Ishikawa (cell line): ENCODE measurements around the gene RAD51AP2.

Source experiments
- CEBPB ChIP-seq: IDR thresholded peaks from 2 replicates; pipeline ENCODE4 v1.6.1; 2012
- EP300 ChIP-seq: IDR thresholded peaks from 2 replicates; pipeline ENCODE4 v1.6.1; 2012; ENCODE audit warnings: borderline replicate concordance
- FOXM1 ChIP-seq: IDR thresholded peaks from 2 replicates; pipeline ENCODE4 v1.6.1; 2012; ENCODE audit warnings: low read depth, borderline replicate concordance
- MAX ChIP-seq: IDR thresholded peaks from 2 replicates; pipeline ENCODE4 v1.6.1; 2012
- RAD21 ChIP-seq: IDR thresholded peaks from 2 replicates; pipeline ENCODE4 v1.6.1; 2012; ENCODE audit warnings: low read depth
- REST ChIP-seq: IDR thresholded peaks from 2 replicates; pipeline ENCODE4 v1.6.1; 2012; ENCODE audit warnings: low read depth, mild to moderate bottlenecking
- TEAD4 ChIP-seq: IDR thresholded peaks from 2 replicates; pipeline ENCODE4 v1.6.1; 2012
- YY1 ChIP-seq: IDR thresholded peaks from 2 replicates; pipeline ENCODE4 v1.6.1; 2012; ENCODE audit warnings: low read depth

DNA sequence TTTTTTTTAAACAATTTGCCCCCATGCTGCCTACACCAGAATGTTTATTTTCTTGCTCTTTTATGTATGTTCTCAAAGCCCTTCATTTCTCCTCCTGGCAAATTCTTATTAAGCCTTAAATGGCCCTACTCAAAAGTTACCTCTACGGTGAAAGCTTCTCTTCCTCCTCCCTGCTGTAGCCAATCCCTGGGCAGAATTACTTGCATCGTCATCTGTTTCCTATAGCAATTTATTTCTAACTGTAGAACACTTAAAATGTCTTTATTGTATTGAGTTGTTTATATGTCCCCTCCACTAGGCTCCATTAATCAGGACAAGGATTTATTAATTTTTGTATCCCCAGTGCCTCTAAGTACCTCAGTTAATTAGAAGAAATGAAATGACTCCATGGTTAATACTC is 2.5 kb upstream of the RAD51AP2 start:
- no peak for TF ChIP-seq RAD21
- TF ChIP-seq REST, result no peak
- no peak for TF ChIP-seq EP300
- TF ChIP-seq FOXM1, result no peak
- no peak for TF ChIP-seq MAX
- no peak for TF ChIP-seq YY1
- no peak for TF ChIP-seq TEAD4
- no peak for TF ChIP-seq CEBPB
